Measurements from ENCODE around the gene LMNTD1.

The LMNTD1 gene

DNA sequence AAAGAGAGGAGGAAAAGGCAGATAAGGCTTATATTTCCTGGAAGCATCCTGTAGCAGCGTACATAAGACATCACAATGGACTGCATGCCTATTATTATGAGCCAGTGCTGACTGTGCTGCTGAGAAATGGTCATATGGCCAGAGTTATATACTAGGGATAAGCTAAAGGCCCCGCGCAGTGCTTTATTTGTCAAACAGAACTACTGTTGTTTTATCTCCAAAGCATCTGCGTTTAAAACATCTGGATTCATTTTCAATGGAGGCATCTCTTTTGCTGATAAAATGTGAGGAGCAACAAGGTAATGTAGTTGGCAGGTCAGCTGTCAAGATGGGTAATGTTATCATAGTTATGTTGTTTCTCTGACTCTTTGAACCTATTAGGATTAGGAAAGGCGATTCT is 28.0 kb upstream of the LMNTD1 start:
- Histone ChIP-seq H3K27me3 (replicated peaks) (no peaks in the 10 kb centered on the region), H3K4me3 (ENCODE audit: low read depth, low read length) (no peak overlapping the region), H3K27ac (no peak overlapping the region), H3K36me3 (replicated peaks) (no peaks in the 10 kb centered on the region)
- no peak for DNase-seq
- in situ Hi-C loops (cut with HindIII; ENCODE audit: low pct_ligation_motif_present, low sequenced_read_pairs), result no loop called here
- TF ChIP-seq, protein P1, sequence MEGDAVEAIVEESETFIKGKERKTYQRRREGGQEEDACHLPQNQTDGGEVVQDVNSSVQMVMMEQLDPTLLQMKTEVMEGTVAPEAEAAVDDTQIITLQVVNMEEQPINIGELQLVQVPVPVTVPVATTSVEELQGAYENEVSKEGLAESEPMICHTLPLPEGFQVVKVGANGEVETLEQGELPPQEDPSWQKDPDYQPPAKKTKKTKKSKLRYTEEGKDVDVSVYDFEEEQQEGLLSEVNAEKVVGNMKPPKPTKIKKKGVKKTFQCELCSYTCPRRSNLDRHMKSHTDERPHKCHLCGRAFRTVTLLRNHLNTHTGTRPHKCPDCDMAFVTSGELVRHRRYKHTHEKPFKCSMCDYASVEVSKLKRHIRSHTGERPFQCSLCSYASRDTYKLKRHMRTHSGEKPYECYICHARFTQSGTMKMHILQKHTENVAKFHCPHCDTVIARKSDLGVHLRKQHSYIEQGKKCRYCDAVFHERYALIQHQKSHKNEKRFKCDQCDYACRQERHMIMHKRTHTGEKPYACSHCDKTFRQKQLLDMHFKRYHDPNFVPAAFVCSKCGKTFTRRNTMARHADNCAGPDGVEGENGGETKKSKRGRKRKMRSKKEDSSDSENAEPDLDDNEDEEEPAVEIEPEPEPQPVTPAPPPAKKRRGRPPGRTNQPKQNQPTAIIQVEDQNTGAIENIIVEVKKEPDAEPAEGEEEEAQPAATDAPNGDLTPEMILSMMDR (IDR thresholded peaks at IDR 0.05; ENCODE audit: low read depth, low read length, missing control alignments), result no peak

DNA sequence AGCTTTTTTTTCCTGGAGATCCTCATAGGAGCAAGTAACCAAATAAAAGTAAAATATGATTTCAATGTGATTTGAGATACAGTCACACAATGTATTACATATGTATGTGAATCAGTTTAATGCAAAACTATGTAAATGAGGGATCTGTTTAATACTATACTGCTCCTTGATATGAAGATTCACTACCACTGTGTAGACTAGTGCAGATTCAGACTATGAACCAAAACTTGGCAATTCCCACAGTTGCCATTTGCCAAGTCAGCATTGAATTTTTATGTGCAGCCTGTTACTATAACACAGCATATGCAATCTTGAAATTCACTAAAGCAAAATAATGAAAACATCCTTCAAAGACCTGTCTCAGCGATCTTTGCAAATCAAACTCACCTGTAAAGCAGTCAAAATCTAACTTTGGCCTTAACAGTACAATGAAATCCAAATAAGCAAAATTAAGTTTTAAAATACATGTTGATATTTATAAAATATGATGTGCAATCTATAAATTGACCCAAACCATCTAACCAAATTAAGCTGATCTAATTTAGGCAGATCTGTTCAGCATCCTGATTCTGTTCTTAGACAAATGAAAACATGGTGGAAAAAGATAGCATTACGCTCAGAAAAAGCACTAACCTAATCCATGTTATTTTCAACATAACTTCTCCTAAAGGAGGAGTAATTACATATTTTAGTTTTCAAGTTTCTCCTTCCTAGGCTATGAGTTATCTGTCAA is 25.5 kb upstream of the LMNTD1 start:
- in situ Hi-C loops (cut with HindIII; ENCODE audit: low pct_ligation_motif_present, low sequenced_read_pairs), result no loop called here
- no peak overlapping the region for H3K4me3 ChIP-seq (ENCODE audit: low read depth, low read length)
- no peaks in the 10 kb centered on the region for H3K36me3 ChIP-seq (replicated peaks)
- DNase-seq, result no peak
- H3K27me3 ChIP-seq (replicated peaks), result no peaks in the 10 kb centered on the region
- TF ChIP-seq, protein P1 (IDR thresholded peaks at IDR 0.05; ENCODE audit: low read depth, low read length, missing control alignments), result no peak
- no peak overlapping the region for H3K27ac ChIP-seq

- no peak overlapping the region for H3K27ac ChIP-seq
- TF ChIP-seq, protein P1 (IDR thresholded peaks at IDR 0.05; ENCODE audit: low read depth, low read length, missing control alignments), result no peak
- no peak for DNase-seq
- in situ Hi-C loops (cut with HindIII; ENCODE audit: low pct_ligation_motif_present, low sequenced_read_pairs), result no loop called here
- H3K4me3 ChIP-seq (ENCODE audit: low read depth, low read length), result no peak overlapping the region
- no peaks in the 10 kb centered on the region for H3K27me3 ChIP-seq (replicated peaks)
- no peaks in the 10 kb centered on the region for H3K36me3 ChIP-seq (replicated peaks)
Observed at GRCh38 chr12:25574761-25575160, 21.7 kb upstream of the LMNTD1 start.

- in situ Hi-C loops (cut with HindIII; ENCODE audit: low pct_ligation_motif_present, low sequenced_read_pairs), result no loop called here
- H3K27me3 ChIP-seq (replicated peaks), result no peaks in the 10 kb centered on the region
- H3K36me3 ChIP-seq (replicated peaks), result no peaks in the 10 kb centered on the region
- TF ChIP-seq, protein P1 (IDR thresholded peaks at IDR 0.05; ENCODE audit: low read depth, low read length, missing control alignments), result no peak
- no peak overlapping the region for H3K27ac ChIP-seq
- no peak overlapping the region for H3K4me3 ChIP-seq (ENCODE audit: low read depth, low read length)
- no peak for DNase-seq
Observed at GRCh38 chr12:25573346-25573745, 20.3 kb upstream of the LMNTD1 start.

- TF ChIP-seq, protein P1 (IDR thresholded peaks at IDR 0.05; ENCODE audit: low read depth, low read length, missing control alignments), result no peak
- no peaks in the 10 kb centered on the region for H3K36me3 ChIP-seq (replicated peaks)
- H3K4me3 ChIP-seq (ENCODE audit: low read depth, low read length), result no peak overlapping the region
- no peak overlapping the region for H3K27ac ChIP-seq
- in situ Hi-C loops (cut with HindIII; ENCODE audit: low pct_ligation_motif_present, low sequenced_read_pairs), result no loop called here
- no peak for DNase-seq
- no peaks in the 10 kb centered on the region for H3K27me3 ChIP-seq (replicated peaks)
Observed at GRCh38 chr12:25570418-25570817, 17.3 kb upstream of the LMNTD1 start.

Measured in brain microvascular endothelial cell (primary cell).